Kidney (tissue), 14 donors: ENCODE data around the gene COL15A1. TPM values are rescaled to one million over a fixed set of nuclear protein-coding genes. Genes with fewer than 3 reads are reported as not detected.

Experiments
- DNase-seq, 5 donors: peaks; one replicate each; pipeline ENCODE4 v3.0.0-alpha.2; 2013 to 2020
- FAIRE-seq: peaks from 2 replicates; lab custom pipeline; 2012; peaks lifted over from hg19 to GRCh38; lab: Jason Lieb, UNC
- H3K27ac ChIP-seq, 2 donors: one replicate each; pipeline ENCODE4 v1.7.0; 2013; ENCODE audit warnings: low read depth in 2 of 2, low read length in 2 of 2, inconsistent platforms in 1 of 2
- H3K27me3 ChIP-seq: one replicate; pipeline ENCODE4 v1.7.1; 2013; ENCODE audit warnings: low read length, inconsistent platforms; ENCODE audit not compliant: control insufficient read depth, insufficient read depth
- H3K36me3 ChIP-seq, 3 donors: one replicate each; pipeline versions ENCODE4 v1.7.0 to v1.7.1; 2013; ENCODE audit warnings: low read length in 3 of 3, control low read depth in 1 of 3, inconsistent platforms in 1 of 3; ENCODE audit not compliant: insufficient read depth in 3 of 3, control insufficient read depth in 2 of 3
- H3K4me1 ChIP-seq, 3 donors: one replicate each; pipeline versions ENCODE4 v1.7.0 to v1.7.1; 2013; ENCODE audit warnings: low read length in 3 of 3, inconsistent platforms in 1 of 3, low read depth in 1 of 3; ENCODE audit not compliant: control insufficient read depth in 2 of 3, insufficient read depth in 2 of 3
- H3K4me3 ChIP-seq, 3 donors: one replicate each; pipeline versions ENCODE4 v1.7.0 to v1.8.1; 2013; ENCODE audit warnings: low read length in 3 of 3, control low read depth in 1 of 3, inconsistent platforms in 1 of 3
- H3K9ac ChIP-seq, 3 donors: one replicate each; pipeline versions ENCODE4 v1.7.0 to v1.7.1; 2013; ENCODE audit warnings: low read length in 3 of 3, control low read depth in 1 of 3, inconsistent platforms in 1 of 3
- H3K9me3 ChIP-seq, 3 donors: one replicate each; pipeline versions ENCODE4 v1.7.0 to v1.7.1; 2013; ENCODE audit warnings: low read length in 3 of 3, control low read depth in 1 of 3, inconsistent platforms in 1 of 3; ENCODE audit not compliant: control insufficient read depth in 2 of 3, insufficient read depth in 1 of 3
- intact Hi-C: fragments of 100-400 bp; cut with DNase I; formaldehyde crosslinking; loops from one replicate; pipeline ENCODE4 v1.11.1; 2022
- polyA plus RNA-seq: library from polyadenylated mRNA; stranded (reverse); fragments of 350-450 nt; fragmentation: Illumina TruSeq; extraction: RNeasy Lipid Tissue Mini Kit (QIAGEN cat#74804); gene quantifications from one replicate; pipeline ENCODE4 v1.2.3, GENCODE V29; 2014; ENCODE audit warnings: low read depth, low replicate concordance; ENCODE audit not compliant: insufficient read depth
- total RNA-seq: library from RNA; stranded (reverse); fragmentation: NEBNext Ultra II Directional; extraction: Animal tissue kit (Norgen Biotek cat#: 25700); gene quantifications from one replicate; pipeline ENCODE4 v1.2.1, GENCODE V29; 2021
- TF ChIP-seq, protein P1 (sequence below): IDR thresholded peaks from 3 replicates; pipeline ENCODE4 v1.5.1; 2012; ENCODE audit warnings: mild to moderate bottlenecking, moderate library complexity, borderline replicate concordance; ENCODE audit not compliant: insufficient read depth; ENCODE audit errors: extremely low read depth
- donor health status: control.
- donor health status: control.
- donor health status: control.
- donor health status: control.
- donor health status: control.
- donor health status: DM: yes; HTN: yes; CAD: no.
- donor health status: Normal renal cell carcinoma (clear cell type).

COL15A1 gene
- total and polyA plus RNA-seq, 2 donors from 2014 or later: 4.7 to 42.0 TPM

DNA sequence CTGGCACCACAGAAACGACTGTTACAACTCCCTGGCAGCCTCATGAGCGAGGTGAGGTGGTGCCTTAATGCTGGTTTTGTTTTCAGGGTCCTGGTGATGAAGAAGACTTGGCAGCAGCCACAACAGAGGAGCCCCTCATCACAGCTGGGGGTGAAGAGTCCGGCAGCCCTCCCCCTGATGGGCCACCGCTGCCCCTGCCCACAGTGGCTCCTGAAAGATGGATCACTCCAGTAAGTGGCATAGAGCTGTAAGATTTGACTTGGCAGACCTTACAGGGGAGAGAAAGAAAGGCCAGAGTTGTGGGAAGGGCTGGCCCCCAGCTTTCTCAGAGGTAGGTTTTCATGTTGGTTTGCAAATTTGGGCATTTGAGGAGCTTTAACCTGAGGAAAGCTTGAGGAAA lies 72.2 kb downstream of the COL15A1 start:
- H3K9me3 ChIP-seq: no peaks in the 10 kb centered on the region
- FAIRE-seq (no peak), DNase-seq (no peak)
- no peak overlapping the region for H3K4me3 ChIP-seq
- TF ChIP-seq, protein P1, sequence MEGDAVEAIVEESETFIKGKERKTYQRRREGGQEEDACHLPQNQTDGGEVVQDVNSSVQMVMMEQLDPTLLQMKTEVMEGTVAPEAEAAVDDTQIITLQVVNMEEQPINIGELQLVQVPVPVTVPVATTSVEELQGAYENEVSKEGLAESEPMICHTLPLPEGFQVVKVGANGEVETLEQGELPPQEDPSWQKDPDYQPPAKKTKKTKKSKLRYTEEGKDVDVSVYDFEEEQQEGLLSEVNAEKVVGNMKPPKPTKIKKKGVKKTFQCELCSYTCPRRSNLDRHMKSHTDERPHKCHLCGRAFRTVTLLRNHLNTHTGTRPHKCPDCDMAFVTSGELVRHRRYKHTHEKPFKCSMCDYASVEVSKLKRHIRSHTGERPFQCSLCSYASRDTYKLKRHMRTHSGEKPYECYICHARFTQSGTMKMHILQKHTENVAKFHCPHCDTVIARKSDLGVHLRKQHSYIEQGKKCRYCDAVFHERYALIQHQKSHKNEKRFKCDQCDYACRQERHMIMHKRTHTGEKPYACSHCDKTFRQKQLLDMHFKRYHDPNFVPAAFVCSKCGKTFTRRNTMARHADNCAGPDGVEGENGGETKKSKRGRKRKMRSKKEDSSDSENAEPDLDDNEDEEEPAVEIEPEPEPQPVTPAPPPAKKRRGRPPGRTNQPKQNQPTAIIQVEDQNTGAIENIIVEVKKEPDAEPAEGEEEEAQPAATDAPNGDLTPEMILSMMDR: no peak
- no peaks in the 10 kb centered on the region for H3K36me3 ChIP-seq
- no peaks in the 10 kb centered on the region for H3K27me3 ChIP-seq
- H3K27ac ChIP-seq: no peak overlapping the region
- no peak overlapping the region for H3K9ac ChIP-seq
- intact Hi-C loops: no loop called here
- no peaks in the 10 kb centered on the region for H3K4me1 ChIP-seq

DNA sequence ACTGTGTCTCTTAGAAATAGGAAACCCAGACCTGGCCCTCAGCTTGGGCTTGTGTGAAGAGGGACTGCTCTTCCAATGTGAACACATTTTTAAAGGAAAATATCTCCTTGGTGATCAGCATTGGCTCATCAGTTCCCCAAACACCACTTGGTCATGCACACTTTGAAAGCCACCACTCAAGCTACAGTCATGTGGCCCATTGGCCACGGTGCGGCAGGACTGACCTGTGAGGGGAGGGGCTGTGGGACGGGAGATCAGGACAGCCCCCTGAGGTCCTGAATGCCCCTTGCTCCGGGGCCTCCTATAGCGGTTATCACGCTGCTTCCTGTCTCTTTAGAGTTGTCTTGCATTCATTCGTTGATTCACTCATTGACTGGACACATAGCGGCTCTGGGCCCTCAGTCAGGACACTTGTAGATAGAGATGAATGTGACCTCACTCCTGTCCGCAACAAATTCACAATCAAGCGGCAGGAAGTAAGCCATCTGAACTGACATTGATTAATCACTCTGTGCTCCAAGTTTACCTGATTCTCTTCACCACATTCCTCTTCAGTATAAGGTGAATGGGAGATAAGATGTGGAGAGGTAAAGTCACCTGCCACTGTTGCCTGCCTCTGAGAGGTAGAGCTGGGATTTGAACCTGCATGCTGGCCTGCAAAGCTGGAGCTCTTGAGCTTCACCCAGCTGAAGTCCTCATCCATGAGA lies 73.1 kb downstream of the COL15A1 start:
- Histone ChIP-seq H3K9me3 (no peaks in the 10 kb centered on the region), H3K9ac (no peak overlapping the region), H3K4me3 (no peak overlapping the region), H3K27ac (no peak overlapping the region), H3K4me1 (no peaks in the 10 kb centered on the region), H3K27me3 (no peaks in the 10 kb centered on the region), H3K36me3 (no peaks in the 10 kb centered on the region)
- no peak for FAIRE-seq
- DNase-seq: no peak
- TF ChIP-seq, protein P1: no peak
- intact Hi-C loops: no loop called here

DNA sequence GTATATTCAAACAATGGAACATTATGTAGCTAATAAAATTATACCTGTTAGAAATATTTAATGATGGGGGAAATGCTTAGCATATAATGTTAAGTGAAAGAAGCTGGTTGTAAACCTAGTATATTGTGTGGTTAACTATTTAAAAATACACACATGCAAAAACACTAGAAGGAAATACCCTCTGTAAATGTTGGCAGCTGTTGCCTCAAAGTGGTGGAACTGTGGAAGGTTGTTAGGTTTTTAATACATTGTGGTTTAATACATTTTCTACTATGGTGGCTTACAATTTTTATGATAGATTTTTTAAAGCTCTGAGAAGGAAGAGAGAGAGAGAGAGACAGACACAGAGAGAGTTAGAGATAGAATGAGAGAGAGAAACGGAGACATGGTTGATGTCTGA lies 74.9 kb downstream of the COL15A1 start:
- no peak overlapping the region for H3K4me3 ChIP-seq
- no peak overlapping the region for H3K27ac ChIP-seq
- intact Hi-C loops: no loop called here
- TF ChIP-seq, protein P1: no peak
- H3K9me3 ChIP-seq: no peaks in the 10 kb centered on the region
- H3K27me3 ChIP-seq: no peaks in the 10 kb centered on the region
- FAIRE-seq (no peak), DNase-seq (no peak)
- no peaks in the 10 kb centered on the region for H3K36me3 ChIP-seq
- H3K9ac ChIP-seq: no peak overlapping the region
- no peaks in the 10 kb centered on the region for H3K4me1 ChIP-seq
